SH-SY5Y (cell line): Measurements from ENCODE around the gene PDZRN3.

Experiments used
- GATA2 ChIP-seq: IDR thresholded peaks from 2 replicates; pipeline ENCODE4 v1.6.1; 2011; ENCODE audit warnings: mild to moderate bottlenecking, low read depth, low read length
- GATA3 ChIP-seq: IDR thresholded peaks from 2 replicates; pipeline ENCODE4 v1.6.1; 2011; ENCODE audit warnings: low read depth, mild to moderate bottlenecking, low read length, moderate library complexity

DNA sequence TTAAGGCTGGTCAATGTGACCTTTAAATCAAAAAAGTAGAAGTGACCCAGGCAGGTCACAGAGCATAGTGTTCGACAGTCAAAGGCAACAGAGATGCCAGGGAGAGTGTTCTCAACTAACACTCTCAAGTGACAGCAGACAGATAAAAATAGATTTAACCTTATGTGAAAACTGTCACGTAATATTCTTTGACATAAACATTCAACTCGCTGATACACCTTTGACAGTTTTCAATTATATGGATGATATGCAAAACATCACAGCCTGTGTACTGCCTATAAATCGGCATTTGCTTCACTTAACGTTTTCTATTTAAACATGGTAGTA lies 15.5 kb downstream of the PDZRN3 start:
- TF ChIP-seq GATA2: no peak
- no peak for TF ChIP-seq GATA3
